Frontal cortex (tissue), 4 donors: Measurements from ENCODE around the gene RPLP2. TPM values are rescaled to one million over a fixed set of nuclear protein-coding genes. Genes with fewer than 3 reads are reported as not detected.
A peak's percentile ranks its signal among the peaks of the same experiment; 100 is the strongest.

Experiments used
- DNase-seq, 2 donors: peaks; one replicate each; pipeline ENCODE4 v3.0.0; 2012; ENCODE audit warnings: low spot score in 2 of 2
- FAIRE-seq: peaks from 2 replicates; lab custom pipeline; 2012; peaks lifted over from hg19 to GRCh38; lab: Jason Lieb, UNC
- total RNA-seq: library from RNA; depleted of rRNA; stranded (reverse); fragments of >200 nt; gene quantifications from one replicate; pipeline ENCODE4 v1.2.3, GENCODE V29; 2014
- donor health status: control.
- donor health status: control.
- donor health status: control.

The RPLP2 gene
- total RNA-seq, 1 donor from 2014 or later, result 210 TPM

- no peak for FAIRE-seq
- no peak for DNase-seq
Measured at GRCh38 chr11:831118-831864, 21.5 kb downstream of the RPLP2 start.

GRCh38 chr11:831961-832528, 22.3 kb downstream of the RPLP2 start:
- DNase-seq, result no peak
- FAIRE-seq, result no peak

GRCh38 chr11:832529-833113, 22.9 kb downstream of the RPLP2 start, which contains the start of gene CD151:
Gene CD151, plus strand, starts transcription at chr11:832952. Its CDS starts 3,118 bp downstream, at chr11:836070.
- FAIRE-seq (no peak), DNase-seq (peak in 1 of 2 donors; percentile 66)

- FAIRE-seq, result no peak
Measured at GRCh38 chr11:833114-833791, 23.5 kb downstream of the RPLP2 start.

GRCh38 chr11:833849-834311, 24.1 kb downstream of the RPLP2 start:
- no peak for FAIRE-seq
- DNase-seq, result no peak

More at GRCh38 chr11:833114-833791, 23.5 kb downstream of the RPLP2 start:
- no peak for DNase-seq

GRCh38 chr11:834371-835316, 24.9 kb downstream of the RPLP2 start:
- FAIRE-seq (no peak), DNase-seq (peak in 1 of 2 donors; percentile 73)

GRCh38 chr11:836274-836673, 26.5 kb downstream of the RPLP2 start:
- FAIRE-seq, result no peak
- no peak for DNase-seq

GRCh38 chr11:836700-837099, 26.9 kb downstream of the RPLP2 start:
- FAIRE-seq (no peak), DNase-seq (no peak)

- FAIRE-seq, result no peak
- DNase-seq, result no peak
Measured at GRCh38 chr11:837189-837989, 27.6 kb downstream of the RPLP2 start.

GRCh38 chr11:837990-838307, 28.2 kb downstream of the RPLP2 start:
- DNase-seq, result no peak
- no peak for FAIRE-seq

- FAIRE-seq (no peak), DNase-seq (no peak)
Measured at GRCh38 chr11:838441-839279, 28.9 kb downstream of the RPLP2 start.

- FAIRE-seq (no peak), DNase-seq (no peak)
Measured at GRCh38 chr11:839280-839623, 29.5 kb downstream of the RPLP2 start.

- no peak for FAIRE-seq
- DNase-seq, result no peak
Measured at GRCh38 chr11:839875-840617, 30.3 kb downstream of the RPLP2 start.

GRCh38 chr11:841981-842369, 32.2 kb downstream of the RPLP2 start:
- no peak for FAIRE-seq
- DNase-seq, result no peak

GRCh38 chr11:842370-843002, 32.7 kb downstream of the RPLP2 start, which contains the start of the genes POLR2L and TSPAN4:
Gene POLR2L, minus strand, starts transcription at chr11:842529. Its CDS starts 21 bp downstream, at chr11:842508.
Gene TSPAN4, plus strand, starts transcription at chr11:842852. Its CDS starts 7,453 bp downstream, at chr11:850305.
- FAIRE-seq, result no peak
- peak; percentile 98 to 100 for DNase-seq

- FAIRE-seq (no peak), DNase-seq (no peak)
Measured at GRCh38 chr11:843086-843734, 33.4 kb downstream of the RPLP2 start.
